Jurkat, Clone E6-1 (cell line): ENCODE results near the gene TTC1.

Source experiments
- DNase-seq: peaks from one replicate; pipeline ENCODE4 v3.0.0-alpha.2; 2011; ENCODE audit warnings: low read depth, low spot score
- H3K4me3 ChIP-seq: 2 replicates; pipeline ENCODE4 v1.5.1; 2011; ENCODE audit warnings: mild to moderate bottlenecking, low read length, control low read depth, moderate library complexity

Gene TTC1

DNA sequence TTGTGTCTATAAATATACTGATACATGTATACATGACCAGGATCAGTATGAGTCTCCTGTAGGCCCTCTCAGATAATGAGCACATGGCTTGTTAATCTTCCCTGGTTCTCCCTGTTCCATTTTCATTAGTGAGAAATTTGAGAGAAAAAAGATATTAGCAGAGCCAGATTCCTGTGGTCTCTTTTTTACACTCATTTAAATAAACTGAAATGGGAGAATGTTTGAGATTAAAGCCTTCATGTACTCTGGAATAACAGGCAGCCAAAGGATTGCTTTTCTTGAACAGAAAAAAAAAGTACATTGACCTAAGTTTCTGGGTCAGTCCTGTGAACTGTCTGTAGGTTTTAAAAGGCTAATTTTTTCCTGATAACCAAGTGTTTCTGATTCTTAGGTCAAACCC is 66.1 kb downstream of the TTC1 start:
- H3K4me3 ChIP-seq: no peak overlapping the region
- no peak for DNase-seq

- H3K4me3 ChIP-seq: no peak overlapping the region
- DNase-seq: no peak
Observed at GRCh38 chr5:160076997-160077396, 68.1 kb downstream of the TTC1 start.

DNA sequence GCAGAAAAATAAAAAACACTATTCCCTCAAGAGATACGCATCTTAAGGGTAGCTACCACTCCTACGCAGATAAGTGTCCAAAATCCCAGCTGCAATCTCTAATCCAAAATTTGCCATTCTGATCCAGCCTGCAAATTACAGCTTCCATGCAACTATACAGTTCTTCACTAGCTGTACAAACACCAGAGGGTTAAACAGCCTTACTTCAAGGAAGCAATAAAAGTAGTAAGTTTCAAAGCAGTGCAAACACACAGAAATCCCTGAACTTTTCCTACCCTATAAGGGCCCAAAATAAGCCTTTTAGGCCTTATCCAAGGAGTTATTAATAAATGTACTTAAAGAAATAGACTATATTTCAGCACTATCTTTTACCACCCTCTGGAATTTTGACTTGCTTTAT is 70.8 kb downstream of the TTC1 start:
- no peak overlapping the region for H3K4me3 ChIP-seq
- DNase-seq: no peak

DNA sequence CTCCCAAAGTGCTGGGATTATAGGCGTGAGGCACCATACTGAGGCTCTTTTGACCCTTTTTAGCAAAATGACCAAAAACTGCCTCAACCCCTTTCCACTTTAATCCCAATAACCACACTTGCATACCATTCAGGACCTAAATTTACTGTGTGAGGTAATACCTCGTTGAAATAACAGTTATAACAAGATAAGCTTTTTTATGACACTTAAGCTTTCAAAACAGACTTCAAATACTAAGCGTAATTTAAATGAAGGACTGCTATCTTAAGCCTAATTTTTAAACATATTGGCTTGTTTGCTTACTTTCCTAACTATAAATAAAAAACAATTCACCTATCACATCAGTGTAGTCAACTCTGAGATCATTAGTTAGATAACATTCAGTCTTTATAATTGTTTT is 72.6 kb downstream of the TTC1 start:
- no peak overlapping the region for H3K4me3 ChIP-seq
- DNase-seq: no peak

- no peak overlapping the region for H3K4me3 ChIP-seq
- no peak for DNase-seq
Observed at GRCh38 chr5:160082614-160083500, 73.9 kb downstream of the TTC1 start.

DNA sequence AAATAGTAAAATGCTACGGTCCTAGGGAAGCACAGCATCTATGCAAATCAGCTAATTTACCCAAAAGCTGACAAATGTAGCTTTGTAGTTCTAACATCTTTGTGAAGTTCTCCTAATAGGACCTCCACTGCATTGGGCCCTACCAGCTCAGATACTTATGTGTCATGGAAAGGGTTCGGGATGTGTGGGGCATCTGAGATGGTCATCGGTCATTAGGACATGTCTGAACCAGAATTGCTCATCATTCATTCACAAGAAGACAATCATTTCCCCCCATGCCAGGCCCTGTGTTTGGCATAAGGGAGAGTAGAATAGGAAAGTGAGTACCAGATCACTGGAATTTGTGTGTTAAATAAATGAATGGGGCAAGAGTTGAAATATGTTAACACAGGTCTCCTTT is 74.6 kb downstream of the TTC1 start:
- H3K4me3 ChIP-seq: no peak overlapping the region
- DNase-seq: no peak

DNA sequence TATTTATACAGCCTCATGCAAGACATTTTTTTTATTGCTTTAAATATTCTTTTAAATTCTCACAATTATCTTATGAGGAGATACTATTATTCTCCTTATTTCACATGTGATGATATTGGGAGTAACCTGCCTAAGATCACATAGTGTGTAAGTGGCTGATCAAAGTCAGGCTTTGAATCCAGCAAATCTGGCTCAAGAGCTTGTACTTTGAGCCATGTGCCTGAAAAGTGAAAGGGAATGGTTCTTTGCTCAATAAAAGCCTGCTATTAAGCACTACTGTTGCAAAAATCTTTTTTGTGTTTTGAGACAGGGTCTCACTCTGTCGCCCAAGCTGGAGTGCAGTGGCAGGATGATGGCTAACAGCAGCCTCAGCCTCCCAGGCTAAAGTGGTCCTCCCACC is 75.2 kb downstream of the TTC1 start:
- H3K4me3 ChIP-seq: no peak overlapping the region

DNA sequence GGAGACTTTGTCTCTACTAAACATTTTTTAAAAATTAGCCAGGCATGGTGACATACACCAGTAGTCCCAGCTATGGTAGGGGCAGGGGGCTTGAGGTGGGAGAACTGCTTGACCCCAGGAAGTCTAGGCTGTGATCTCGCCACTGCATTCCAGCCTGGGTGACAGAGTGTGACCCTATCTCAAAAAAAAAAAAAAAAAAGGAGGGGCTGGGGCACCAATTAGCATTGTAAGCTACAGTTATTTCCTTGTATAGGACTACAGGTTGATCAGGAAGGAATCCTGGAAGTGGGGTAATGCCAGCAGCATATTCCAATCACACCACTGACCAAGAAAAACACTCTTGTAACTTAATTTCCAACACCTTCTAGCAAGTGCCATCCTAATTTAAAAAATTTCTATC is 78.3 kb downstream of the TTC1 start:
- DNase-seq: no peak
- no peak overlapping the region for H3K4me3 ChIP-seq

More for the DNA sequence above, 75.2 kb downstream of the TTC1 start:
- no peak for DNase-seq

DNA sequence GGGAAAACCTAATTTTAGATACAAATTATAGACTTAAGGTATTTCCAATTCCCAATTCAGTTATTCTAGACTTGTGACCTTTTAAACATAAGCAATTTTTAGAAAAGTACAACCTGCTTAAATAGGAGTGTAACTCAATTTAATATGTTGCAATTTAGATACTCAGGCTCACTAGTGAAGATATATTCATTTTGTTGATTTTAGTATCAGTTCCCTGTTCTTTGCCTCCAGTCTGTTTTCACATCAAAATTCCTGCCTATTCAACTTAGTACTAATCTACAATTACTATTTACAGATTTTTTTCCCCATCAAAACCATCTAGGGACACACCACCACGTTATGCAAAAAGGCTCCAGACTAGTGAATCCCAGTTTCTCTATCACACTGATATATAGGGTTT is 79.9 kb downstream of the TTC1 start:
- H3K4me3 ChIP-seq: no peak overlapping the region
- DNase-seq: no peak

DNA sequence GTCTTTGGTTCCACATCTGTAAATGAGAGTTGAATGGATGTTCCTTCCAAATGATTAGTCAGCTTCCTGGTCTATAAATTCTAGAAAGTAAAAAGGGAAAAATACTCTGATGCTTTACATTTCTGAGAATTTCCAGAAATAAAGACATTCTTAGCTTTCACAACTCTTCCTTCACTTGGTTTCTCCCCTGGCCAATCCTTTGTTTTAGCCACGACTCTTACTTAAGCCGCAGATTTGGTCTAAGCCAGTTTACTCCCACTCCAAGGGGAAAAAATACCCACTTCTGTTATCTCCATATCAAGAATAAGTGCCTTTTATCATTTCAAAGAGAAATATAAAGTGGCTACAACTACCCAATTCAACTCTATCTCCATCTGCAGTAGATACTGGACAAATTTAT is 80.6 kb downstream of the TTC1 start:
- no peak overlapping the region for H3K4me3 ChIP-seq
- DNase-seq: no peak

- DNase-seq: no peak
Observed at GRCh38 chr5:160090059-160090458, 81.1 kb downstream of the TTC1 start.

GRCh38 chr5:160092514-160092913 is 83.6 kb downstream of the TTC1 start:
- H3K4me3 ChIP-seq: no peak overlapping the region
- no peak for DNase-seq

More at GRCh38 chr5:160090059-160090458, 81.1 kb downstream of the TTC1 start:
- H3K4me3 ChIP-seq: no peak overlapping the region

DNA sequence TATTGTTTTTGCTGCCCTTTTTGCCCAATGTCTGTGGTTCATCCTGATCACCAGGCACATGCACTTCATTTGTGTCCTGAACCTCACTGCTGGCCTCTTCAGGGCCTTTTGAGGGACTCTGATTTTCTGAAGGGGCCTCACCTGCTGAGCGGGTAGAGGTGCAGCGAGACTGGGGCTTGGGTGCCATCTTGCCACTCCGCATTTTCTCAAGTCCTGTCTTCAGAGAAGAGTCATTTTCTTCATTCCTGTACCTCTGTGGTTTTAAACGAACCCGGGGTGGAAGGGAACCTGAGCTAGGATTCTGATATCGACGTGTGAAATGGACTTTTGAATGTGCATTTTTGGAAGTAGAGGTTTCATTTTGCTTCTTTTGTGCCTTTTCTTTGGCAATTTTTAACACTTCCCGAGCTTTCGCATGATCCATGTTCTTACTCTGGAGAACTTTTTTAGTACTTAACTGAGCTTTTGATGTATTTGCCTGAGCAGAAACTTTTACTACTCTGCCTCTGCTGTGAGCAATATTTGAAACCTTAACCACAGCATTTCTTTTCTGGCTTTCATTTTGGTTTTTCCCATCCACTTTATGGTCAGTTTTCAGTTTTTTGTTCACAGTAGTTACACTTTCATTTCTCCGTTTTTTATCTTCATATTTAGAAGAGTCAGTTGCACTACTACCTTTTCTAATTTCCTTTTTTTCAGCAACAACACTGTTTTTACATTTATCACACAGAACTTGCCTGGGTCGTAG is 84.2 kb downstream of the TTC1 start:
- DNase-seq: no peak
- H3K4me3 ChIP-seq: no peak overlapping the region

DNA sequence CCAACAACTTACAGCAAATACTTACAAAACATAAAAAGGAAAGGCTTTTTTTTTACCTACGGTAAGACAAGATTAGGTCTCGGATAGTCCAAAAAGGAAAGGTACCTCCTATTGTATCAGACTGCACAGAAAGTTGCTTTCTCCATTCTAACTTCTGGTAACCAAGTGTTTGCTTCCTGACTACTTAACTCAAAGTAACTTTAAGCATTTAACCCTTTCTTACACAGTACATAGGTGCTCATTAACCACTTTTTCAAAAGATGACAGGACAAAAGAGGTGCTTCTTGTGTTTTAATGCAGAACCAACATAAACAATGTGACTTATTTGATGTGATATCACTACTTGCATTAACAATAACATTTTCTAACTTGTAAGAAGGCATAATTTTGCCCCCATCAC is 87.2 kb downstream of the TTC1 start:
- no peak overlapping the region for H3K4me3 ChIP-seq

DNA sequence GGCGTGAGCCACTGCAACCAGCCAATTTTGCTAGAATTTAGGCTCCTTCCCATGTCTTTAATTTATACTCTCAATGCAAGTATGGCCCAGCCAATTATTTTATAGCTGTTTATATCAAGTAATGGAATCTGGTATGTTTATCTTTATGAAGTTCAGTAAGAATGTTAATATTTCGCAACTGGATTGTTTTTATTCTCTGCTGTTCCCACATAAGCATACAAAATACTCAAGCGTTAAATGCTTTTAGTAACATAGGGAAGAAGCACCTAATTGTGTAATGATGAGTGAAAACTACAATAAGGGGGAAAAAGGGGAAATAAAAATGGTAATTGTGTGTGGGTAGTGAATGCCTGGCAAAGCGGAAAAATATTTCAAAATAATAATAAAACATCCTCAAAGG is 89.1 kb downstream of the TTC1 start:
- no peak overlapping the region for H3K4me3 ChIP-seq
- no peak for DNase-seq

More for the DNA sequence above, 87.2 kb downstream of the TTC1 start:
- no peak for DNase-seq

GRCh38 chr5:160105686-160106360 is 96.9 kb downstream of the TTC1 start:
- no peak for DNase-seq
- no peak overlapping the region for H3K4me3 ChIP-seq

GRCh38 chr5:160108124-160108523 is 99.2 kb downstream of the TTC1 start:
- H3K4me3 ChIP-seq: no peak overlapping the region

More at GRCh38 chr5:160108124-160108523, 99.2 kb downstream of the TTC1 start:
- no peak for DNase-seq
